Left hindlimb (tissue), 1 donor: ENCODE results near the gene C2CD2.

Experiments used
- DNase-seq: peaks from one replicate; pipeline ENCODE4 v3.0.0-alpha.2; 2018

Gene C2CD2

DNA sequence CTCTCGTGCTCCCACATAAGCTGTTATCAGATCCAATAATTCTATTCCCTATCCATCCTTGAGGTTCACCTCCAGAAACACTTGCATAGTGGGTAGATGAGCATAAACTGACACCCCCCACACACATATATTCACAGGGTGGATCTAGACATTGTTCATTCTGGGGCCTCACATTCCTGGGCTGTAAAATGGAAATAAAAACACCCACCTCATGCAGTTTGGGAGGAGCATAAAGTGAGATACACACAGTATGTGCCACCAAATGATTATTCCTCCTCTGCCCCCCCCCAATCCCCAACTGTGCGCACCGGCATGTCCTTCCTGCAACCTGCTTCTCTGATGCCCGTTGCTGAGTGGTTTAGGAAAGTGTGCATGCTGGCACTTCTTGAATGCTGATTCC lies 92.6 kb downstream of the C2CD2 start:
- no peak for DNase-seq

DNA sequence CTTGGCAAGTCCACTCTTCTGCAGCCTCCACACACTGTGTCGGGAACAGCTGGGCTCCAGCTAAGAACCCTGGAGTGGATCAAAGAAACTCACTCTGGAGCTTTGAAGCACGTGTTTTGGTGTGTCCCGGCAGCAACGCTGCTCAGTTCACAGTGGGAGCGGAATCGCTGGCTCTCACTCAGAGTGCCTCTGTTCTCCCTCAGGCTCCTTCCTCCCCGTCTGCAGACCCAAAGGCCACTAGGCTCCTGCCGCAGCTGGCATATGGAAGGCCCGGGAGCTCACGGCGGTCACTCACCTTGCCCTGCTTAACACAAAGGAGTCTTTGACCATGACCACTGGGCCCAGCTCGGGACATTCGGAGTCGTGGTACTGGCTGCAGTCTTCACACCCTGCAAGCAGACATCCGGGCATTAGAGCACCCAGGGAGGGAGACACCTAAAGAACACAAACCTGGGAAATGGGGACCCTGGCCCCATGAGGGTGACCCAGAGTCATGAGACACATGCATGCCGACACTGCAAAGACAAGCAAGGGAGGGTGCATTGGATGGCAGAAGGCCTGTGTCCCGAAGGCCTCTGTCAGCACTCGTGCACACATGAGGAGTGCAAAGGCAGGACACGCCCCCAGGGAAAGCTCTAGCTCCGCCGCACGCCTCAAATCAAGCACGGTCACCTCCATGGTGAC lies 94.4 kb downstream of the C2CD2 start:
- DNase-seq, result no peak

DNA sequence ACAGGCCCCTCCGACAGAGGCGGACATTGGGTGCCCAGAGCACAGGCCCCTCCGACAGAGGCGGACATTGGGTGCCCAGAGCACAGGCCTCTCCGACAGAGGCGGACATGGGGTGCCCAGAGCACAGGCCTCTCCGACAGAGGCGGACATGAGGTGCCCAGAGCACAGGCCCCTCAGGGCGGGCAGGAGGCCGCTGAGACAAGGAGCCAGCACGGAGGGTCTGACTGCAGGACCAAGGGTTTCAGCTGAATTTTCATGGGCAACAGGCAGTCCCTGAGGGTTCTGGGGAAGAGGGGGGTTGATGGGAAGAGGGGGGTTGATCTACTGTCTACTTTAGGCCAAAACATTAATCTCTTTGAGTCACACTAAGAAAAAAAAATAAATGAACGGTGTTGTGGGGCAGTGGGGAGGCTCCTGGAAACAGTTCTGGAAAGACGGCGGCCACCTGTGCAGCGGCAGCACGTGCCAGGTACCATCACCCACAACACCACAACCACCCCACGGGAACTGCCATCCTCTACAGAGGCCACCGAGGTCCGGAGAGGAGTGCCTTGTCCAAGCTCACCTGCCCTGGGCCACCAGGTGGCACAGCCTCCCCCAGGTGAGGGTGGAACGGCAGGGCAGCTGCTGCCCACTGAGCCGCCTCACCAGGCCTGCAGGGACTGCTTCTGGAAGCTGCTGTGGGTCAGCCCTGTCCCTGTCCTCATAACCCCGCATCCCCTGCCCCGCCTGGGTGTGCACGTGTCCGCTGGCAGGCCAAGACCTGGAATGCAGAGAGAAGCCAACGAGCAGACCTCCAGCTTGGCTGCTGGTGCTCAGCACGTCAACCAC lies 95.1 kb downstream of the C2CD2 start:
- no peak for DNase-seq

DNA sequence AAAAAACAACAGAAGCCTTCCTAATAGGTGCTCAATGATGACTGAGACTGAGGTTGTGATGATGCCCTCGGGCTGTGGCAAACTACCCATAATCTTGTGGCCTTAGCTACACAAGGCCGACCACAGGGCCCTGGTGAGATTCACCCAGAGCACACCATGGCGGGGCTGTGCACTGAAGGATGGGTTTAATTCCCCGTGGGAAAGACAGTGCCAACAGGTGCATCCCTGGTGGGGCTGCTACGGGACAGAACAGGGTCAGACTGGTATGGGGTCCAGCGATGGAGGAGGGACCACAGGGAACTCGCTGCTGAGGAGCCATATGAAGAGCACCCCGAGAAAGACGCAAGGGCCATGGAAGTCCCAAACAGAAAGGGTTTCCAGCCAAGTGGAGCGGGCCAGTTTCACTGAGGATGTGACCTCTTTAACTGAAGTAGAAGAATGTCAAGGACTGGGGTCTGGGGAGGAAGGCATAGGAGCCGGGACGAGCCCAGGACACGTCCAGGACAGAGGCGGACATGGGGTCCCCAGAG lies 96.0 kb downstream of the C2CD2 start:
- DNase-seq, result no peak

DNA sequence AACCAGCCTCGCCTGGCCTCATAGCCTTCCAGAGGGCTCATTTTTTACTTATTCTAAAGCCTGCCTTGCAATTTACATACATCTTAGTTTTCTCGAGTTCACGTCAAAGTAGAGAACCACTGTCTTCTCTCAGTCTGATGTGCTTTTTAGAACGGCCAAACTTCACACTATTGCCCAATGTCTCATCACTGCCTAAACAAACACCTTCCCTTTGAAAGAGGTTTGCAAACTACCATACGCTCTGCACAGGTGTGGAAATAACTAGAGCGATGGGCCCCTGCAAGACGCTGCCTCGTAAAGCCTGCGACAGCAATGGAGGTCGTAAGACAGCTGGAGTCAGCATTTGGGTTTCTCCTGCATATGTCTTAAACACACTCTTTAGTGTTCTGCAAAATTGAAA lies 97.2 kb downstream of the C2CD2 start:
- no peak for DNase-seq

DNA sequence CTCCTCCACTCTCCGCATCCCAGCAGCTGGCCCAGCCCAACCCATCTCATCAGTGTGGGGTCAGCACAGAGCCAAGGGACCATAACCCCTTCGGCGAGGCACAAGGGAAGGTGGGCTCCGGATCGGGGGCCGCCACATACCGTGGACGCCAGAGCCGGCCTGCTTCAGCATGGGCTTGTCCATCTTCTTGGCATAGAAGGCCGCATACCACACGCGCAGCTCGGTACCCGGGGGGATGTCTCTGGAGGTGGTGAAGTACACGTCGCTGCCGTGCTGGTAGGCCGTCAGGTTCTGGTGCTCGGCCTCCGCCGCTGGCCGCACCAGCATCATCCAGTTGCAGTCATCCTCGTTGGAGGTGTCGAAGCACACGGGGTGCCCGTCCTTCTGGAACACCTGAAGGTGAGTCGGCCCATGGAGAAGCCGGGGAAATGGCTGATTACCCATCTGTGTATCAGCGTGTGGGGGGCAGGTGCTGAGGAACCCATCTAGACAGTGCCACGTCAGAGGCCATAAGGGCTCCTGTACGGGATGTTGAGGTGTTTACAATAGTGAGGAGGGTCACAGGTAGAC lies 99.3 kb downstream of the C2CD2 start:
- DNase-seq, result no peak

DNA sequence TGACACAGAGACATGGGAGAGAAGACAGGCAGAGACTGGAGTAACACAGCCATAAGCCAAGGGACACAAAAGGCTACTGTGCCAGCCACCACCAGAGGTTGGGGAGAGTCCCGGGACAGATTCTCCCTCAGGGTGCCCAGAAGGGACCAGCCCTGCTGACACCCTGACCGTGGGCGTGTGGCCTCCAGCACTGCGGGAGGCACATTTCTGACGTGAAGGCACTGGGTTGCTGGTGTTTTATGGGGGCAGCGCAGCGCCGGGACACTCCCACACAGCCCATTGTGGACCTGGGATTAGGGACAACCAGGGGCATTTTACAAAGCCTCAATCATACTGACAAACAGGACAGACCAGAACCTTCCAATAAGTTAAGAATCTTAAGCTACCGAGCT lies 100.9 kb downstream of the C2CD2 start:
- DNase-seq, result no peak

DNA sequence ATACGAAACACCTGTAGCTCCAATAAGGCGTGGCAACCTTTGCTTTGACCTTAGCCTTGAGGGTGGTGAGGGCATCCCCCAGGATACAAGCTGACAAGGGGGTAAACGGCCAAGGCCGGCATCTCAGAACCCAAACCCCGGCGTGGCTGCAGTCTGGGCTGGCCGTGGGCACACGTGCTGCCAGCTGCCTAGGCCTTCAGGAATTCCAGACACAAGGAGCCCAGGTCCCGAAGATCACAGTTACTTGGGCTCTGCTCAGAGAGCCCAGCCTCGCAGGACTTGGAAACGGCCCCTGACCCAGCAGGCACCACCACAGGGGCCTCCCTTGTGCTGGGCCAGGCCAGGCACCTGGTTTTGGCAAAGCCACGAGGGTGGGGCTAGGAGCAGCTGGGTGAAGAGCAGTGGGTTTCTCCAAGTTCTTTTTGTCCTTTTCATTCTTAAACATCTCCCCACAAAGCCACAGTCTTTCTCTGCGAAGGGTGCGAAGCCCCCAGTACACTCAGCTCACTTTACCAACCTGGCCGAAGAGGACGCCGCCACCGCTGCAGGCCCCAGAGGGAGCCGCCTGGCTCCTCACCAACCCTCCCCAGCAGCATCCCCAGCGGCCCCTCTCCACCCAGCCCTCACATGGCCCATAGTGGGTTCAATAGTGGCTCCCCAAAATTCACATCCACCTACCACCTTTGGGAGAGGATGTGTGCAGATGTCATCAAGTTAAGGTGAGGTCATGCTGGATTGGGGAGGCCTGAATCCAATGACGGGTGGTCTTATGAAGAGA lies 101.5 kb downstream of the C2CD2 start:
- no peak for DNase-seq

DNA sequence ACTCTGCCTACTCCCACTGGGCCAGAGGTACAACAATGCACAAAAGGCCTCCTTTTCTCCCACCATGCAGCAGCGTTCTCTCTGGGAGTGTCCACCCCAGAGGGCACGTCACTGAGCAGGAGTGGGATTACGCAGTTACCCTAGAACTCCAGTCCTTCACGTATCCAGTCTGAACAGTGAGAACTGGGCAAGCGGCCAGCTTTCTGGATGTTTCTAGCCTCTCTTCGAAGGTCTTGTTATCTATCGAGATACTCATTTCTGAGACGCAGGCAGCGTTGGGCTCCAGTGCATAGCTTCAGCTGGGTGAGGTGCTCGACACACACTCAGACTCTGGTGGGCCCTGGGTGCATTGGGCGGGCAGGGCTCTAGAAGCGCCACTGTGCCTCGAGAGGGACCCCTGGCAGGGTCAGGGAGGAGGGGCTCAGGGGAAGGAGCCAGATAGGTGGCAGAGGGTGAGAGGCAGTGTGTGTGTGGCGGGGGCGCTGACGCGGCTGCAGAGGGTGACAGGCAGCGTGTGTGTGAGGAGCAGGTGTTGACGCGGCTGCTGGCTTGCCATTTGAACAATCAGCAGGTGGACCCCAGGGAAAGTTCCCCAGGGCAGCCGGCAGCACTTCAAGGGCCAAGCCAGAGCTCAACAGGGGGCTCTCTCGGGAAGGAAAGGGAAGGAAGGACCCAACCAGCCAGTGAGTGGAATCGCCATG lies 102.6 kb downstream of the C2CD2 start:
- no peak for DNase-seq

DNA sequence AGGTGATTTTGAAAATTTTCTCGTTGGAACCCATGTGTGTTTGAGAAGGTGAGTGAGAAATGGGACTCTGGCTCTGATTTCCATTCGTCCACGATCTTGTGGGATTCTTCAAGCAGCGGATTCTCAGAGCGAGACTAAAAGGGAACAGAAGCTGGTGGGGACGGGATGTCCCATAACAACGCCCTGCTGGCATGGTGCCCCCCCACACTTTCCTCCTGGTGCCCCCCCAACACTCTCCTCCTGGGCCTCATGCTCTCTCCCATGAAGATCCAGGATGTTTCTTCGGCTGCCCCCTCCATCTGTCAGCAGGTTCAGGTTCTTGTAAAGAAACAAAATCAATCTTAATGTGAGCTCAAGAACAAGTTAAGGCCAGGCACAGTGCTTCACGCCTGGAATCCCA lies 103.7 kb downstream of the C2CD2 start:
- no peak for DNase-seq

DNA sequence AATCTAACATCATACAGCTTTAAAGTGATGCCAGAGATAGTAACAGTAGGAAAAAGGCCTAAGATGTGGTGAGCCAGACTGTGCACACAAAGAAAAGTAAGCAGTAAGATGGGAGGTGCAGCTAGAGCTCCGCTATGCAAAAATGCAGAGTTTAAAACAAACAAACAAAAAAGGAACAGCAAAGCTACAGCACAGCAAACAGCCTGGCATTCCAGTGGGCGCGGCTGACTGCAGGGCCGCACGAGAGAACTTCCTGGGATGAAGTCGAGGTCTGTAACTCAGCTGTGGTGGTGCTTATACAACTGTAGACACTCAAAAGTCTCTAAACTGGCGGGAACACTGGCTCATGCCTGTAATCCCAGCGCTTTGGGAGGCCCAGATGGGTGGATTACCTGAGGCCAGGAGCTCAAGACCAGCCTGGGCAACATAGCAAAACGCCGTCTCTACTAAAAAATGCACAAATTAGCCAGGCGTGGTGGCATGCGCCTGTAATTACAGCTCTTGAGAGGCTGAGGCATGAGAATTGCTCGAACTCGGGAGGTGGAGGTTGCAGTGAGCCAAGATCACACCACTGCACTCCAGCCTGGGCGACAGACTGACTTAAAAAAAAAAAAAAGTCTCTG lies 104.7 kb downstream of the C2CD2 start:
- no peak for DNase-seq

DNA sequence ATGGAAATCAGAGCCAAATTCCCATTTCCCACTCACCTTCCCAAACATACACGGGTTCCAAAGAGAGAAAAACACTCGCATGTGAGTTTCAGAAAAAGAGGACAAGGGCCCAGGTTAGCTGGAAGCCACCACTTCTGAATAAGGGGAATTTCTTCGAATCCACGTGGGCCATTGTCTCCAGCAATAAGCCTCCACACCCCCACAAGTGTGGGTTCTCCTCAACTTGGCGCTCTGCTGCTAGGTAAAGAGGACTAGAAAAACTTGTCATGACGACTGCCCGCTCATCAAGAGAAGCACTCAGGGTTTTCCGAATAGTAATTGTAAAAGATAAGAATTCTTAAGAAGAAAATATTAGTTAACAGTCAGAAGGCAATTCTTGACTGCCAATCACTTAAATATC lies 105.3 kb downstream of the C2CD2 start:
- no peak for DNase-seq

DNA sequence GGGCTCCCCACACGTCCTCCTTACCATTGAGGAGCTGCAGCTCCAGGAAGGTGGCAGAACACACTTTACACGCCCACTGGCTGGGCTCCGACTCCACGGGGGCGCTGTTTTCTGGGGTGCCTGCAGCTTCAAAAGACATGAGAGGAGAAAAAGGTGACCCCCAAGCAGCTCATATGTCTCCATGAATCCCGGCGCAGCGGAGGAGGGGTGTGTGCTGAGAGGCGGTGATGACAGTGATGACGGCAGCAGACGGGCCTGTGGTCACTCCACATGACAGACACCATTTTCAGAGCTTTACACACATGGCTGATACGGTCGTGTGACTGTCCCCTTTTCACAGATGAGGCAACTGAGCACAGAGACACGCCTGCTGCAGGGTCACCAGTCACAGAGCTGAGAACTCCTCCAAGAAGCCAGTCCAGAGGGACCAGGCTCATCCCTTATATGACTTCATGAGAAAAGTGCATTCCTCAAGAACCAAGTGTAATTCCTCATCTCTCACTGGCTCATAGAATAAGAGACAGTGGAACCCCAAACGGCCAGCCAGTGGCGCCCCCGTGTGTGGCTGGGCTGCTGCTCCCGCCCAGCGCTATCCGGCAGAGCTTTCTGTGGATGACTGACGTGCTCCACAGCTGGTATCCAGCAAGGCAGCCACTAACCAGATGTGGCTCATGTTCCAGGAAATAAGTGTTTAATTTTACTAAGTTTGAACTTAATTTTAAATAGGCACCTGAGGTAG lies 106.6 kb downstream of the C2CD2 start:
- DNase-seq, result no peak

DNA sequence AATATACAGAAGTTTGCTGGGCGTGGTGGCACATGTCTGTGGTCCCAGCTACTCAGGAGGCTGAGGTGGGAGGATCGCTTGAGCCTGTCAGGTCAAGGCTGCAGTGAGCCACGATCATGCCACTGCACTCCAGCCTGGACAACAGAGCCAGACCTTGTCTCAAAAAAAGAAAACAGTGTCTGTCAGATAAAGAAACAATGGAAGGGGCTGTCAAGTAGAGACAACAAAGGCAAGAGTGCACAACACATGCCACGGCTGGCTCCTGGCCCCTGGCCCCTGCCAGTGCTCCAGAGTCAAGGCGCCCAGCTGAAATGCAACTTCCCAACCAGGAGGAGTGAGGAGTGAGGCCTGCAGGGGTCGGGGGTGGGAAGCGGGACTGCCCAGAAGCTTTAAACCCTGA lies 107.3 kb downstream of the C2CD2 start:
- no peak for DNase-seq

DNA sequence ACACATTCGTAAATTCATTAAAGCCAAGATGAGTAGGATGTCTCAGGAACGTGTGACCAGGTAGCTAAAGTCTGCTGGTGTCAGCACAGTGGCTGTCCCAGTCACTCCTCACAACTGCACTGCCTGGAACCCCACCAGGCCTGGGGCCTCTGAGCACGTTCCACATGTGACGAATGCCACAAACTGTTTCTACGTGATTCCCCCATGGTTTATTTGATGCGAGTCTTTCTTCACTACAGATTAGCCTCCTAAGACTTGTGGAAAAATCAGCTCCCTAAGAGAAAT lies 107.8 kb downstream of the C2CD2 start:
- no peak for DNase-seq

DNA sequence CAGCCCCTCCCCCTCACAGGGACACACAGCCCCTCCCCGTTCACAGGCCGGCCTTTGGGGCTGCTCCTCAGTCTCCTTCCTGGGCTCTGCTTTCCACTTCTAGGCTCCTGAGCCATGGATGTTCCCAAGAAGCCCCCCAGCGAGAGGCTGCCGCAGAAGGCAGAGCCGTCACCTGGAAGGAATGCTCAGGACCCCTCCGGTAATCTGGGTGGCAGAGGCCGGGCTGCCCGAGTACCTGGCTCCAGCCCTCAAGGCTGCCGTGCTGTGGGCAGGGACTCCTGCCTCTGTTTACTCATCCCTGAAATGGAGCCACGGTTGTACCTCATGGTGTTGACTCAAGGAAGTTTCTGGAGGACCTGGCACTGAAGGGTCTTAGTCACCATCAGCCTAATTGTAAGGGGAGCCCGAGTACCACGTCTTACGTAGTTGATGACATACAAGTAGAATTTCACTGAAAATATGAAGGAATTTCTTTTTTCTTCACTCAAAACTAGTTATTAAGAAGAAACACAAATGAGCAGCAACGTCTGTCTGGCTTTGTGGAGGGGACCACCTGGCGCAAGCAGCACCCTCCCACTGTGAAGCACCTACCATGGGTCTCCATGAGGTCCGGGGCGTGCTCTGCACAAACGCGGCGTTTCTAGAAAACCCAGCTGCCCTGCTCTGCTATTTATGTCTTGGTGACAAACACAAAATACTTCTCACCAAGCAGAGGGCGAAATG lies 108.3 kb downstream of the C2CD2 start:
- no peak for DNase-seq

DNA sequence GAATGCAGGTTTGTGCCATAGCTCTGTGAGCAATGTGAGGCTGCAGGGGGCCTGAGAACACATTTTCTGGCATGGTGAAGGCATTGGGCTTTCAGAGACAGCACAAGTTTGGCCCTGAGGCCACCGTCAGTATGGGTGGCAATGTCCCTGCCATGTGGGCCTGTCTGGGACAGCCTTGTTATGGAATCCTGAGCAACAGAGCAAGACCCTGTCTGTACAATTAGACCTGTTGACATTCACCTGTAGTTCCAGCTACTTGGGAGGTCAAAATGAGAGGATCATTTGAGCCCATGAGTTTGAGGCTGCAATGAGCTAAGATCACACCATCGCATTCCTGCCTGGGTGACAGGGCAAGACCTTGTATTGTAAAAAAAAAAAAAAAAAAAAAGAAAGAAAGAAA lies 110.2 kb downstream of the C2CD2 start:
- no peak for DNase-seq

DNA sequence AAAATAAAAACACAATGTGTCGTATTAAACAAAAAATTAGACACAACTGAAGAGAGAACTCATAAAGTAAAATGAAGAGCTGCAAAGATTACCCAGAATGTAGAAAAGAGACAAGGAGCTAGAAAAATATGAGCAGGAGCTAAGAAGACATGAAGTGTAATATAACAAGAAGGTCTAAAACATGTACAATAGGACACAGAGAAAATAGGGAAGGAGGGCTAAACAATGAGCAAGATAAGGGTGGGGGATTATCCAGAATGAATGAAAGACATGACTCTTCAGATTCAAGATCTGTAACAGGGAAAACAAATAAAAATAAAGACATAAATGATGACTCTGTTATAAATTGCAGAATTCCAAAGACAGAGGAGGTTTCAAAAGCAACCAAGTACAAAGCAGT lies 112.9 kb downstream of the C2CD2 start:
- DNase-seq, result no peak

DNA sequence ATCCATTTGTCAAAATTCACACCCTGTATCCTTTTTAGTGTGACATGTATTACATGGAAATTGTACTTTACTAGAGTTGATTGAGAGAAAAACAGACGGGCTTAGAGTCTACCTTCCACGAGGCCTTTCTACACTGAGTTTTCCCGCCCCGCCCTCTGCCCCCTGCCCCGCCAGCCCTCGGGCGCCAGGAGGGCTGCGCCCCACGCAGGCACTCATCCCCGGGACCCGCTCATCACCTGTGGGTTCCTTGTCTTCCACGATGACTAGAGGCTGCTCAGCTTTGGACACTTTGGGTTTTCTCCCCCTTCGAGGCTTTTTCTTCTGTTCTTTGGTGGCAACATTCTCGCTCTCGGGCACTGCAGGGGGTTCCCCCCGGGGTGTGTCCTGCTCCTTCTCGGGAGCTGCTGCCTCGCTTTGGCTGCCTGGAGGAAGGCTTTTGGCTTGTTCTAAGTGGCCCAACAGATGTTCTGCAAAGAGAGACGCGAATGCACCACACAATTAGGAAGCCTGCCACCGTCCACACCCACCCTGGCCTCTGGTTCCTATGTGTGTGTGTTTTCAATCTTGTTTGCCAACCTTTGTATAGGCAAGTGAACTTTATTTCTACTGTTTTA lies 114.3 kb downstream of the C2CD2 start:
- no peak for DNase-seq

DNA sequence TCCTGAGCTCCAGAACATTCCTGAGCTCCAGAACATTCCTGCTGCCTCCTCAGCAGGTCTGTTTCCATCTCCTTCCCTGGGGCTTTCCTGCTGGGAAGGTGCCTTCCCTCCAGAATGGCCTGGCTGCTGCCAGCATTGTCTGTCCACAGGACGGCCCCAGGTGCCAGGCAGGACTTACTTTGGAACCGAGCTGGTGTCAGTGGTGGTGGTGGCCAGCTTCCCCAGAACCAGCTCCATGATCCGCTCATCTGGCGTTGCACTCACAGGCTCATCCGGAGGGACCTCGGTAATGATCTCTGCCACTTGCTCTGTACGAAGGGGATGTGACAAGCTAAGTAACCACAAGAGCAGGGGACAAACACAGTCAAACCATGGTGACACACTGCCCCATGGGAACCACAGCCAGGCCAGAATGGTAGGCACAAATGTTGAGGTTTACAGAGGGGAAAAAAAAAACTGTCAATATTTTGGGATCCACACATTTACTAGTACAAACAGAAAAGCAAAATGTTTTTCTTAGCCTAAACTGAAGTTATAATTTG lies 116.0 kb downstream of the C2CD2 start:
- no peak for DNase-seq
